Activated CD4-positive, alpha-beta T cell treated with anti-CD3 and anti-CD28 coated beads, Interleukin-2, amount 10 ng/mL, durations not matched to agents 24 days and 14 days (primary cell): ENCODE measurements around the gene PPP4R2. TPM values are rescaled to one million over a fixed set of nuclear protein-coding genes. Genes with fewer than 3 reads are reported as not detected.
A peak's percentile ranks its signal among the peaks of the same experiment; 100 is the strongest.

Experiments used
- DNase-seq: peaks from one replicate; pipeline ENCODE4 v3.0.0; 2022
- H3K27ac Mint-ChIP-seq: one replicate; pipeline ENCODE4 v1.8.0; 2022; ENCODE audit warnings: mild to moderate bottlenecking, mixed read lengths
- H3K27me3 Mint-ChIP-seq: one replicate; pipeline ENCODE4 v1.8.0; 2022; ENCODE audit warnings: mixed read lengths
- H3K36me3 Mint-ChIP-seq: one replicate; pipeline ENCODE4 v1.8.0; 2022; ENCODE audit warnings: low read depth, mild to moderate bottlenecking, mixed read lengths
- H3K4me1 Mint-ChIP-seq: one replicate; pipeline ENCODE4 v1.8.0; 2021; ENCODE audit warnings: mixed read lengths
- H3K4me3 Mint-ChIP-seq: one replicate; pipeline ENCODE4 v1.8.0; 2022; ENCODE audit warnings: mild to moderate bottlenecking, moderate library complexity, mixed read lengths
- H3K9me3 Mint-ChIP-seq: one replicate; pipeline ENCODE4 v1.8.0; 2021; ENCODE audit warnings: mixed read lengths
- intact Hi-C: fragments of 100-400 bp; cut with micrococcal nuclease; formaldehyde crosslinking; loops from one replicate; pipeline ENCODE4 v1.15.1; 2023
- total RNA-seq: library from RNA; stranded (reverse); gene quantifications from 2 replicates; pipeline ENCODE4 v1.2.3, GENCODE V29; 2022

Gene PPP4R2
- total RNA-seq, 1 donor from 2014 or later = 105 TPM

GRCh38 chr3:73072634-73073033, 76.0 kb downstream of the PPP4R2 start:
- Mint-ChIP-seq H3K4me3 (no peak overlapping the region), H3K27ac (no peak overlapping the region), H3K4me1 (peaks cover 22% of the 10 kb centered on the region), H3K9me3 (no peaks in the 10 kb centered on the region), H3K27me3 (no peaks in the 10 kb centered on the region), H3K36me3 (peaks cover 1% of the 10 kb centered on the region)
- DNase-seq = peak; percentile 61
- intact Hi-C loops = no loop called here

GRCh38 chr3:73073091-73073707, 76.6 kb downstream of the PPP4R2 start:
- intact Hi-C loops = no loop called here

GRCh38 chr3:73074781-73075180, 78.2 kb downstream of the PPP4R2 start:
- intact Hi-C loops = no loop called here
- H3K36me3 Mint-ChIP-seq = no peaks in the 10 kb centered on the region
- H3K27ac Mint-ChIP-seq = no peak overlapping the region

More at GRCh38 chr3:73073091-73073707, 76.6 kb downstream of the PPP4R2 start:
- no peak overlapping the region for H3K4me3 Mint-ChIP-seq
- DNase-seq = peak; percentile 50
- H3K9me3 Mint-ChIP-seq = no peaks in the 10 kb centered on the region
- H3K27me3 Mint-ChIP-seq = no peaks in the 10 kb centered on the region
- no peaks in the 10 kb centered on the region for H3K36me3 Mint-ChIP-seq
- H3K27ac Mint-ChIP-seq = no peak overlapping the region
- H3K4me1 Mint-ChIP-seq = peaks cover 22% of the 10 kb centered on the region

GRCh38 chr3:73080216-73080966, 83.8 kb downstream of the PPP4R2 start:
- Mint-ChIP-seq H3K27ac (no peak overlapping the region), H3K27me3 (no peaks in the 10 kb centered on the region), H3K4me3 (no peak overlapping the region), H3K36me3 (no peaks in the 10 kb centered on the region), H3K4me1 (peaks cover 3% of the 10 kb centered on the region), H3K9me3 (no peaks in the 10 kb centered on the region)
- intact Hi-C loops = loop anchor here (10.0 kb wide), 1 partner anchor 1206 kb away; no protein-coding TSS in a partner anchor
- DNase-seq = no peak

More at GRCh38 chr3:73074781-73075180, 78.2 kb downstream of the PPP4R2 start:
- peaks cover 22% of the 10 kb centered on the region for H3K4me1 Mint-ChIP-seq
- no peak overlapping the region for H3K4me3 Mint-ChIP-seq
- no peaks in the 10 kb centered on the region for H3K27me3 Mint-ChIP-seq
- H3K9me3 Mint-ChIP-seq = no peaks in the 10 kb centered on the region
- peak; percentile 44 for DNase-seq

- no peak overlapping the region for H3K4me3 Mint-ChIP-seq
- DNase-seq = no peak
- intact Hi-C loops = loop anchor here (10.0 kb wide), 1 partner anchor 1206 kb away; no protein-coding TSS in a partner anchor
- peaks cover 6% of the 10 kb centered on the region for H3K4me1 Mint-ChIP-seq
- H3K36me3 Mint-ChIP-seq = no peaks in the 10 kb centered on the region
- H3K27ac Mint-ChIP-seq = no peak overlapping the region
- H3K9me3 Mint-ChIP-seq = no peaks in the 10 kb centered on the region
- H3K27me3 Mint-ChIP-seq = peaks cover 1% of the 10 kb centered on the region
Observed at GRCh38 chr3:73081140-73081539, 84.5 kb downstream of the PPP4R2 start.

GRCh38 chr3:73084170-73084569, 87.6 kb downstream of the PPP4R2 start:
- Mint-ChIP-seq H3K27me3 (peaks cover 7% of the 10 kb centered on the region), H3K4me1 (peaks cover 10% of the 10 kb centered on the region), H3K27ac (no peak overlapping the region), H3K9me3 (no peaks in the 10 kb centered on the region), H3K4me3 (no peak overlapping the region), H3K36me3 (no peaks in the 10 kb centered on the region)
- DNase-seq = no peak
- intact Hi-C loops = loop anchor here (10.0 kb wide), 1 partner anchor 1209 kb away; no protein-coding TSS in a partner anchor

- intact Hi-C loops = loop anchor here (1.0 to 10.0 kb wide), 4 partner anchors 148 to 1374 kb away; no protein-coding TSS in a partner anchor
- Mint-ChIP-seq H3K36me3 (no peaks in the 10 kb centered on the region), H3K4me3 (no peak overlapping the region), H3K27ac (no peak overlapping the region), H3K27me3 (peaks cover 7% of the 10 kb centered on the region), H3K4me1 (peaks cover 8% of the 10 kb centered on the region), H3K9me3 (no peaks in the 10 kb centered on the region)
- DNase-seq = peak; percentile 84
Observed at GRCh38 chr3:73086071-73086494, 89.5 kb downstream of the PPP4R2 start.

GRCh38 chr3:73094129-73094528, 97.5 kb downstream of the PPP4R2 start:
- Mint-ChIP-seq H3K4me3 (peak overlapping the region; percentile 32), H3K27me3 (peaks cover 2% of the 10 kb centered on the region), H3K27ac (peak overlapping the region; percentile 26), H3K9me3 (no peaks in the 10 kb centered on the region), H3K36me3 (no peaks in the 10 kb centered on the region), H3K4me1 (peaks cover 6% of the 10 kb centered on the region)
- DNase-seq = no peak
- intact Hi-C loops = no loop called here

GRCh38 chr3:73094951-73095350, 98.3 kb downstream of the PPP4R2 start:
- Mint-ChIP-seq H3K27me3 (peaks cover 2% of the 10 kb centered on the region), H3K4me1 (peaks cover 6% of the 10 kb centered on the region), H3K36me3 (no peaks in the 10 kb centered on the region), H3K27ac (no peak overlapping the region), H3K4me3 (no peak overlapping the region), H3K9me3 (no peaks in the 10 kb centered on the region)
- no peak for DNase-seq
- intact Hi-C loops = no loop called here

GRCh38 chr3:73096169-73096568, 99.6 kb downstream of the PPP4R2 start:
- peaks cover 6% of the 10 kb centered on the region for H3K4me1 Mint-ChIP-seq
- intact Hi-C loops = no loop called here
- H3K27ac Mint-ChIP-seq = no peak overlapping the region
- no peaks in the 10 kb centered on the region for H3K9me3 Mint-ChIP-seq
- no peak overlapping the region for H3K4me3 Mint-ChIP-seq
- H3K27me3 Mint-ChIP-seq = peaks cover 2% of the 10 kb centered on the region
- no peaks in the 10 kb centered on the region for H3K36me3 Mint-ChIP-seq
- DNase-seq = no peak

- H3K27me3 Mint-ChIP-seq = peaks cover 2% of the 10 kb centered on the region
- H3K4me3 Mint-ChIP-seq = no peak overlapping the region
- H3K36me3 Mint-ChIP-seq = no peaks in the 10 kb centered on the region
- no peak for DNase-seq
- intact Hi-C loops = no loop called here
- no peak overlapping the region for H3K27ac Mint-ChIP-seq
- H3K9me3 Mint-ChIP-seq = no peaks in the 10 kb centered on the region
- peaks cover 6% of the 10 kb centered on the region for H3K4me1 Mint-ChIP-seq
Observed at GRCh38 chr3:73098026-73098425, 101.4 kb downstream of the PPP4R2 start.

GRCh38 chr3:73098873-73099272, 102.3 kb downstream of the PPP4R2 start:
- intact Hi-C loops = no loop called here
- no peak overlapping the region for H3K27ac Mint-ChIP-seq
- no peak for DNase-seq
- no peak overlapping the region for H3K4me3 Mint-ChIP-seq
- no peaks in the 10 kb centered on the region for H3K36me3 Mint-ChIP-seq
- H3K9me3 Mint-ChIP-seq = no peaks in the 10 kb centered on the region
- peaks cover 2% of the 10 kb centered on the region for H3K27me3 Mint-ChIP-seq
- H3K4me1 Mint-ChIP-seq = peaks cover 6% of the 10 kb centered on the region

GRCh38 chr3:73100741-73101559, 104.3 kb downstream of the PPP4R2 start:
- Mint-ChIP-seq H3K36me3 (no peaks in the 10 kb centered on the region), H3K4me3 (no peak overlapping the region), H3K27me3 (no peaks in the 10 kb centered on the region), H3K4me1 (no peaks in the 10 kb centered on the region), H3K9me3 (no peaks in the 10 kb centered on the region), H3K27ac (no peak overlapping the region)
- intact Hi-C loops = loop anchor here (1.0 kb wide), 1 partner anchor 401 kb away; no protein-coding TSS in a partner anchor
- peak; percentile 92 for DNase-seq
